ENCODE measurements around the gene PRRX2.
A peak's percentile ranks its signal among the peaks of the same experiment; 100 is the strongest.

Gene PRRX2

DNA sequence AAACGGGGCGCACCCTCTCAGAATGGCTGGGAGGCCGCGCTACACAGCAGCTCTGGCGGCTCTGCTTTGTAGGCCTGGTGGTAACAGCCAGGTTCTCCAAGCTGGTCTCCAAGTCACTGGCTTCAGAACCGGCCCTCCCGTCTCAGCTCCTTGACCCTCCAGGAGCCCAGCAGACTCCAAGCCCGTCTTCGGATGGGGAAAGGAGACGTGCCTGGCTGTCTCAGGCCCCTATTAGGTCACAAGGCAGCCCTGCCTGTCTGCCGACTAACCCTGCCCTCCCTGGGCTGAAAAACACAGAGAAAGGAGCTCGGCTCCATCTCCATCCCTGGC lies 25.7 kb upstream of the PRRX2 start:
- ChIA-PET POLR2A (interaction anchor here (1.1 to 1.8 kb wide), 5 partner anchors 14 to 150 kb away, joined by 3 to 6 read pairs (median 4); partner anchors contain the start of genes C9orf50 and NTMT1), CTCF (interaction anchor here (1.9 to 2.5 kb wide), 3 partner anchors 10 to 144 kb away, joined by 6 to 11 read pairs (median 8); no protein-coding TSS in a partner anchor)
- DNase-seq (ENCODE audit: extremely low spot score) = no peak
- TF ChIP-seq CTBP1 (IDR thresholded peaks at IDR 0.05; ENCODE audit: borderline replicate concordance) (no peak), SUZ12 (IDR thresholded peaks at IDR 0.05) (no peak), L3MBTL2 (conservative IDR thresholded peaks at IDR 0.05) (no peak), ELF4 (IDR thresholded peaks at IDR 0.05) (no peak), ZNF384 (IDR thresholded peaks at IDR 0.05) (no peak), LEF1 (IDR thresholded peaks at IDR 0.05; ENCODE audit: borderline replicate concordance) (no peak), FOXM1 (IDR thresholded peaks at IDR 0.05; ENCODE audit: borderline replicate concordance) (no peak), TARDBP (IDR thresholded peaks at IDR 0.05) (no peak), NFRKB (IDR thresholded peaks at IDR 0.05) (no peak), BHLHE40 (IDR thresholded peaks at IDR 0.05; ENCODE audit: borderline replicate concordance) (no peak)

DNA sequence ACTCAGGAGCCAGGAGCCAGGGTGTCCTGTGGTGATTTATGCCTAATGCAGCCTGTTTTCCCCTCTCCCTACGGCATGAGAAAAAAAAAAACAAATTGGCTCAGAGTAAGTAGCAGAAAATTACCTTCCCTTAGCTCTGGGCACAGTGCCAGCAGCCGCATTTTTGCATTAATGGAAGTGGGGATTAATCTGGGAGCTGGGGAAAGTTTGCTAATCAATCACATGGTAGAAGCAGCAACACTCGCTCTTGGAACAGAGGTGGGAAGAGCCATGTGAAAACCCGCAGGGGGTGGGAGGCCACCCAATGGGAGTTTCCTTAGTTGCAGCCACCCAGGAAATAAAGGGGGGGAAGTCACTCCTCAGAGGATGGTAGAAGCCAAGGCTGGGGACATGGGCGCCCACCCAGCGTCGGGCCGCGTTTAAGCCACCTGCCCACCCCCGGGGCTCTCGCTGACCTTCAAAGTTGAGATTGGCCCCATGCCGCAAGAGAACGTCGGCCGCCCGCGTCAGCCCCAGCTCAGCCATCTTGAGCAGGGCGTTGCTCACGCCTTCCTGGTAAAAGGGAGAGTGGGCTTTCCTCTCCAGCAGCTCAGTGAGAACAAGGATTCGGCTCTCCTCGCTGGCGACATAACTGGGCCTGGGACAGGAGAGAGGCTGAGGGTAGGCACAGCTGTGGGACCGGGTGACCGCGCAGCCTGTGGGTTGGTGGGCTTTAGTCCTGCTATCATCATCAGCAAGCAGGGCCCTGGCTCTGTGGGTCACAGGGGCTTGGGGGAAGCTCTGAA lies 25.2 kb upstream of the PRRX2 start:
- no peak for DNase-seq (ENCODE audit: extremely low spot score)
- TF ChIP-seq ARNT (IDR thresholded peaks at IDR 0.05) (no peak), FOXK2 (IDR thresholded peaks at IDR 0.05) (no peak), L3MBTL2 (conservative IDR thresholded peaks at IDR 0.05) (peak; percentile 19; the same call in 1 of the 2 replicates)
- TF ChIP-seq, protein P1, sequence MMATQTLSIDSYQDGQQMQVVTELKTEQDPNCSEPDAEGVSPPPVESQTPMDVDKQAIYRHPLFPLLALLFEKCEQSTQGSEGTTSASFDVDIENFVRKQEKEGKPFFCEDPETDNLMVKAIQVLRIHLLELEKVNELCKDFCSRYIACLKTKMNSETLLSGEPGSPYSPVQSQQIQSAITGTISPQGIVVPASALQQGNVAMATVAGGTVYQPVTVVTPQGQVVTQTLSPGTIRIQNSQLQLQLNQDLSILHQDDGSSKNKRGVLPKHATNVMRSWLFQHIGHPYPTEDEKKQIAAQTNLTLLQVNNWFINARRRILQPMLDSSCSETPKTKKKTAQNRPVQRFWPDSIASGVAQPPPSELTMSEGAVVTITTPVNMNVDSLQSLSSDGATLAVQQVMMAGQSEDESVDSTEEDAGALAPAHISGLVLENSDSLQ (IDR thresholded peaks at IDR 0.05) = peak; percentile 80
- POLR2A ChIA-PET = interaction anchor here (1.1 to 1.8 kb wide), 5 partner anchors 15 to 150 kb away, joined by 3 to 6 read pairs (median 4); partner anchors contain the start of genes C9orf50 and NTMT1
- CTCF ChIA-PET = interaction anchor here (1.9 to 2.5 kb wide), 3 partner anchors 10 to 144 kb away, joined by 6 to 11 read pairs (median 8); no protein-coding TSS in a partner anchor

GRCh38 chr9:129640871-129641749 lies 24.3 kb upstream of the PRRX2 start:
- ChIA-PET POLR2A (interaction anchor here (1.3 to 1.4 kb wide), 2 partner anchors 20 to 149 kb away, joined by 3 to 4 read pairs; partner anchors contain the start of gene C9orf50), CTCF (interaction anchor here (2.0 kb wide), 1 partner anchor 143 kb away, joined by 8 read pairs; no protein-coding TSS in a partner anchor)
- TF ChIP-seq SP1 (IDR thresholded peaks at IDR 0.05) (no peak), ARNT (IDR thresholded peaks at IDR 0.05) (peak; percentile 65)
- no peak for DNase-seq (ENCODE audit: extremely low spot score)

GRCh38 chr9:129641750-129642585 lies 23.5 kb upstream of the PRRX2 start, which contains the start of gene ASB6:
Gene ASB6, minus strand, starts transcription at chr9:129642151. Its CDS starts 152 bp downstream, at chr9:129641999.
- POLR2A ChIA-PET = interaction anchor here (1.0 kb wide), 1 partner anchor 17 kb away, joined by 3 read pairs; no protein-coding TSS in a partner anchor
- no peak for TF ChIP-seq L3MBTL2 (conservative IDR thresholded peaks at IDR 0.05)
- no peak for TF ChIP-seq FOXA1 (IDR thresholded peaks at IDR 0.05)
- TF ChIP-seq TARDBP (IDR thresholded peaks at IDR 0.05) = no peak
- no peak for TF ChIP-seq SP1 (IDR thresholded peaks at IDR 0.05)
- no peak for TF ChIP-seq ZNF384 (IDR thresholded peaks at IDR 0.05)
- TF ChIP-seq LEF1 (IDR thresholded peaks at IDR 0.05; ENCODE audit: borderline replicate concordance) = no peak
- TF ChIP-seq SUZ12 (IDR thresholded peaks at IDR 0.05) = no peak
- no peak; the same call in 1 of the 2 replicates for TF ChIP-seq FOXM1 (IDR thresholded peaks at IDR 0.05; ENCODE audit: borderline replicate concordance)
- TF ChIP-seq, protein P1 (IDR thresholded peaks at IDR 0.05) = no peak
- no peak for TF ChIP-seq ARNT (IDR thresholded peaks at IDR 0.05)
- TF ChIP-seq ELF4 (IDR thresholded peaks at IDR 0.05) = no peak
- no peak for TF ChIP-seq NFRKB (IDR thresholded peaks at IDR 0.05)
- no peak for TF ChIP-seq BHLHE40 (IDR thresholded peaks at IDR 0.05; ENCODE audit: borderline replicate concordance)
- TF ChIP-seq HDGF (IDR thresholded peaks at IDR 0.05; ENCODE audit: borderline replicate concordance) = no peak
- TF ChIP-seq CTBP1 (IDR thresholded peaks at IDR 0.05; ENCODE audit: borderline replicate concordance) = no peak
- TF ChIP-seq FOXK2 (IDR thresholded peaks at IDR 0.05) = no peak

DNA sequence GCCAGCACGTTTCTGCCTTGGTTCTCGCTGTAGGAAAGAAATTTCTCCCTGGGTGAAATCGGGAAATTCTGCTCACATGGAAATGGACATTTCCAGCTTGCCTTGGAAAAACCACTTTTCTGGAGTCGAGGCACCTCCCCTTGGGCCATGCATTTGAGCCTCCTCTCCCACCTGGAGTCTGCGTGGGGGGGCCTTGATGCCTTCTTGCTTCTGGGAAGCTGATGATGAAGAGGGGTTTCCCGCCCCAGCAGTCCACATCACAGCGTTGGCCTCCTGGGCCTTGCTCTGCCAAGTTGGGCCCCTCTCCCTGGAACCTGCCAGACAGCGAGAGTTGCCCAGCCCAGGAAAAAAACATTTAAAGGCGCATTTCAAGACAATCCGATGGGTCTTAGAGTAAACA lies 21.7 kb upstream of the PRRX2 start:
- POLR2A ChIA-PET = no interaction called here
- TF ChIP-seq TARDBP (IDR thresholded peaks at IDR 0.05) = no peak
- TF ChIP-seq FOXM1 (IDR thresholded peaks at IDR 0.05; ENCODE audit: borderline replicate concordance) = no peak
- CTCF ChIA-PET = no interaction called here
- DNase-seq (ENCODE audit: extremely low spot score) = no peak

More at GRCh38 chr9:129641750-129642585, 23.5 kb upstream of the PRRX2 start, which contains the start of gene ASB6:
- CTCF ChIA-PET = interaction anchor here (0.7 to 1.0 kb wide), 5 partner anchors 9 to 141 kb away, joined by 3 to 7 read pairs (median 5); no protein-coding TSS in a partner anchor
- peak; percentile 99 for DNase-seq (ENCODE audit: extremely low spot score)

DNA sequence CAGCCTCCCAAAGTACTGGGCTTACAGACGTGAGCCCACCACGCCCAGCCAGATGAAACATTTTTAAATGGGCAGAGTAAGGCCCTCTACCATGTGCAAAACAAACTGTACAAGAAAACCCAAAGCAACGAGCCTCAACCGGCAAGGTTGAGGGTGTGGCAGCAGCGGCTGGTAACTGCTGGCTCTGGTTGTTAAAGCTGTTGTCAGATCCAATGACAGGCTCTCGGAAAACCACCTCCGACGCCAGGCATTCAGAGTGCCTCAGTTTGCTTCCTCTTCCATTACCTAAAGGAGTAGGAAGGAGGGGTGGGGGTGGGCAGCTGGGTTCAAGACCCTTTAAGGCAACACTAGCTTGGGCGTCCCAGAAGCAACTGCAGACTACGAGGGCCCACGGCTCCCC lies 21.1 kb upstream of the PRRX2 start:
- no peak for TF ChIP-seq SP1 (IDR thresholded peaks at IDR 0.05)
- no peak for TF ChIP-seq FOXM1 (IDR thresholded peaks at IDR 0.05; ENCODE audit: borderline replicate concordance)
- ChIA-PET CTCF (no interaction called here), POLR2A (no interaction called here)
- DNase-seq (ENCODE audit: extremely low spot score) = no peak
